ENCODE measurements around the gene CLEC17A. TPM values are rescaled to one million over a fixed set of nuclear protein-coding genes. Genes with fewer than 3 reads are reported as not detected.
"Not testable (repeated sequence)": the region's sequence is repeated elsewhere in the genome, so short reads cannot be mapped to it uniquely, and the experiment has no call there.

CLEC17A gene
- total RNA-seq, 1 donor from 2014 or later = not detected

DNA sequence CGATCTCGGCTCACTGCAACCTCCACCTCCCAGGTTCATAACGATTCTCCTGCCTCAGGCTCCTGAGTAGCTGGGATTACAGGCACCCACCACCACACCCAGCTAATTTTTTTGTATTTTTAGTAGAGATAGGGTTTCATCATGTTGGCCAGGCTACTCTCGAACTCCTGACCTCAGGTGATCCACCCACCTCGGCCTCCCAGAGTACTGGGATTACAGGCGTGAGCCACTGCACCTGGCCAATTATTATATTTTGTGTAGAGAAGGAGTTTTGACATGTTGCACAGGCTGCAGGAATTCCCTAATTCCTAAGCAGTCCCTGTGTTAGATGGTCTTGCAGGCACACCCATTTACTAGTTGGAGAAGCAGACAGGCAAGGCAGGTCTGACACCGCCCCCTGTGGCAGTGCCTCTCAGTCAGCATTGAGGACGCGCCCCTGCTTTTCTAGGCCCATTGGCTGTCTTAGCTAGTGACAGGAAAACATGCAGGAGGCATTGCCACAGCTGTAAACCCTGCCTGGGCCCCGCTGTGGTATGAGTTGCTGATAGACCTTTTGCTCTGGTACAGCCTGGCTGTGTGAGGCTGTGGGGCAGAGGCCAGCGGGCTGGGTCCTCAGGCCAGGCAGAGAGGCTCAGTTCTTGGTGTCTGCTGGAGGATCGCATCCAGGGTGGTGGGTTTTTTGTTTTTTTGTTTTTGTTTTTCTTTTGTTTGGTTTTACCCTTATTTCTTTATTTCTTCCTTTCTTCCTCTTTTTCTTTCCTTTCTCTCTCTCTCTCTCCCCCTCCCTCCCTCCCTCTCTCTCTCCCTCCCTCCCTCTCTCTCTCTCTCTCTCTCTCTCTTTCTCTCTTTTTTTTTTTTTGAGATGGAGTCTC lies 31.5 kb upstream of the CLEC17A start:
- H3K4me3 ChIP-seq; H3K27ac ChIP-seq; intact Hi-C loops (cut with DNase I); H3K27me3 ChIP-seq (ENCODE audit: low read depth); H3K9me3 ChIP-seq: not testable (repeated sequence)
- TF ChIP-seq, protein P1, sequence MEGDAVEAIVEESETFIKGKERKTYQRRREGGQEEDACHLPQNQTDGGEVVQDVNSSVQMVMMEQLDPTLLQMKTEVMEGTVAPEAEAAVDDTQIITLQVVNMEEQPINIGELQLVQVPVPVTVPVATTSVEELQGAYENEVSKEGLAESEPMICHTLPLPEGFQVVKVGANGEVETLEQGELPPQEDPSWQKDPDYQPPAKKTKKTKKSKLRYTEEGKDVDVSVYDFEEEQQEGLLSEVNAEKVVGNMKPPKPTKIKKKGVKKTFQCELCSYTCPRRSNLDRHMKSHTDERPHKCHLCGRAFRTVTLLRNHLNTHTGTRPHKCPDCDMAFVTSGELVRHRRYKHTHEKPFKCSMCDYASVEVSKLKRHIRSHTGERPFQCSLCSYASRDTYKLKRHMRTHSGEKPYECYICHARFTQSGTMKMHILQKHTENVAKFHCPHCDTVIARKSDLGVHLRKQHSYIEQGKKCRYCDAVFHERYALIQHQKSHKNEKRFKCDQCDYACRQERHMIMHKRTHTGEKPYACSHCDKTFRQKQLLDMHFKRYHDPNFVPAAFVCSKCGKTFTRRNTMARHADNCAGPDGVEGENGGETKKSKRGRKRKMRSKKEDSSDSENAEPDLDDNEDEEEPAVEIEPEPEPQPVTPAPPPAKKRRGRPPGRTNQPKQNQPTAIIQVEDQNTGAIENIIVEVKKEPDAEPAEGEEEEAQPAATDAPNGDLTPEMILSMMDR (IDR thresholded peaks at IDR 0.05) = peak; percentile 6
- H3K36me3 ChIP-seq = peaks cover 11% of the 10 kb centered on the region
- peak; percentile 43 to 54 for ATAC-seq
- peak; percentile 64 for DNase-seq
- peaks cover 14% of the 10 kb centered on the region for H3K4me1 ChIP-seq

DNA sequence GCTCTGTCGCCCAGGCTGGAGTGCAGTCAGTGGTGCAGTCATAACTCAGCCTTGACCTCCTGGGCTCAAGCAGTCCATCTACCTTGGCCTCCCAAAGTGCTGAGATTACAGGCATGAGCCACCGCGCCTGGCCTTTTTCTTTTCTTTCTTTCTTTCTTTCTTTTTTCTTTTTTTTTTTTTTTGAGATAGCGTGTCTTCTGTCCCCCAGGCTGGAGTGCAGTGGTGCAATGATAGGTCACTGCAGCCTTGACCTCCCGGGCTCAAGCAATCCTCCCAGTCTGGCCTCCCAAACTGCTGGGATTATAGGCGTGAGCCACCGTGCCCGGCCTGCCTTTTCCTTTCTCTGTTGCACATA lies 30.9 kb upstream of the CLEC17A start:
- H3K27ac ChIP-seq; H3K4me3 ChIP-seq; H3K9me3 ChIP-seq; DNase-seq; H3K27me3 ChIP-seq (ENCODE audit: low read depth); ATAC-seq; intact Hi-C loops (cut with DNase I): not testable (repeated sequence)
- H3K36me3 ChIP-seq = peaks cover 11% of the 10 kb centered on the region
- peaks cover 20% of the 10 kb centered on the region for H3K4me1 ChIP-seq

DNA sequence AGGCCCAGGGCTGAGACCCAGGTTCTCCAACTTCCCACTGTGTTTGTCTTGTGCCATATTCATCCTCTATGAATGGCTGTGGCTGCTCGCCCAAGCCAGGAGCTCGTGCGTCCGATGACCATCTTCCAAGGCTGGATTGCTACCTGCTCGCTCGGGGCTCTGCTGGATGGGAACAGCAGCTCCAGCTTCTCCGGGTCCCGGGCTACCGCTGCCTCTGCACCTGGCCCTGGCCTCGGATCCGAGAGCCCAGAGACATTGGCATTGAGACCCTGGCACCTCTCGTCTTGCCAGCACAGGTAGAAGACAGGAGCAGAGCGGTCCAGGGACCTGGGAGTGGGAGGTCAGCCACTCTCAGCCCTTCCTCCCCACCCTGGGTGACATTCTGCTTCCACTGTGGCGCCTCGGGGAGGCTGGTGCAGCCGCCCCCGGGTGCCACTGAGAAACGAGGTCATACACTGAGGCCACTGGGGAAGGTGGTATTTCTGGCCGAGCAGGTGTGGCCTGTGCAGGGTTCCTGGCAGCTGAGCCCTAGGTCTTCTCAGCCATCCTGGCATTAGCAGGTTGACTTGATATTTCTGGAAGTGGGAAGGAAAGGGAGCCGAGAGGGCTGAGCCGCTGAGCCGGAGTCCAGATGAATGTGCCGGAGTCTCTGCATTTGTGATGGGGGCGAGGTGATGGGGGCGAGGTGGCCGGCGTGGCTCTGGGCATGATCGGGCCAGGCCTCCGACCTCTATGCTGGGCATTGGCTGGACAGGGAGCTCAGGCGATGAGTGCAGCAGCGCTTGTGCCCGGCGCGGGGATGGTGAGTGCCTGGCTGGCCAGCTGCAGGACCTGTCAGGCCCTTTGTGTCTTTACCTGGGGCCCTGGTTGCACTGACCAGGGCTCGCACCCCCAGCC lies 29.6 kb upstream of the CLEC17A start:
- intact Hi-C loops (cut with DNase I) = no loop called here
- Histone ChIP-seq H3K27me3 (ENCODE audit: low read depth) (no peaks in the 10 kb centered on the region), H3K27ac (no peak overlapping the region), H3K36me3 (peaks cover 11% of the 10 kb centered on the region), H3K4me3 (no peak overlapping the region), H3K4me1 (peaks cover 22% of the 10 kb centered on the region), H3K9me3 (no peaks in the 10 kb centered on the region)
- ATAC-seq (no peak), DNase-seq (no peak)
- TF ChIP-seq, protein P1 (IDR thresholded peaks at IDR 0.05) = no peak

DNA sequence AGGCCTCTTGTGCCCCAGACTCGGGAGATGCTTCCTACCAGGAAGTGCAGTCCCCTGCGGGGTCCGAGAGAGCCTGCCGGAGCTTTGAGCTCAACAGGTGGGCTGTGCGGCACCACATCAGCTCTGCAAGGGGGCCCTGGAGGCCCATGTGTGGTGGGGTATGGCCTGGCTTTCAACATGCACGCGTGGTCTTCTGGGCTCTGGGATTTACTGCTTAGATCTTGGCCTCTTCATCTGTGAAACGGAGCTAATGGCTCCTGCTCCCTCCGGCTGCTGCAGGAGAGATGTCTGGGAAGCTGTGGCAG lies 29.0 kb upstream of the CLEC17A start:
- intact Hi-C loops (cut with DNase I) = no loop called here
- no peak for ATAC-seq

DNA sequence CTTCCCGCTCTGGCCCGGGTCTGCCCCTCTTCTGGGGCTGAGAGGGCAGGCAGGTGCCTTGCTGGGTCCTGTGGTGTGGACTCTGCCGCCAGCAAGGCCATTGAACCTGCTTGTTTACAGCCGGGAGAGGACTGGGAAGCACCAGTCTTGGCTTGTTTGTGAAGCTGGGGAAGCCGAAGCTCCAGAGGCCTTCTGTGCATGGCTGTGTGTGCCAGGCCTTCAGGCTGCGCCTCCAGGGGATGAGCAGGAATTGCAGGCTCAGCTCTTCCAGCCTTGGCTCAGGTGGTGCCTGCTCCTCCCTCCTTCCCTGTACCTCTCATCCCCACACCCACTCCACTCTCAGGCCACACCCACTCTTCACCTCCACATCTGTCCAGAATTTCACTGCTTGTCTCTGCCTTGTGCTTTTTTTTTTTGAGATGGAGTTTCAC lies 28.5 kb upstream of the CLEC17A start:
- Histone ChIP-seq H3K27ac (no peak overlapping the region), H3K4me1 (peaks cover 22% of the 10 kb centered on the region), H3K36me3 (no peaks in the 10 kb centered on the region), H3K4me3 (no peak overlapping the region), H3K27me3 (ENCODE audit: low read depth) (no peaks in the 10 kb centered on the region), H3K9me3 (no peaks in the 10 kb centered on the region)
- TF ChIP-seq, protein P1 (IDR thresholded peaks at IDR 0.05) = no peak
- intact Hi-C loops (cut with DNase I) = no loop called here
- DNase-seq (no peak), ATAC-seq (peak in 1 of 2 donors; percentile 16)

More for the DNA sequence above, 29.0 kb upstream of the CLEC17A start:
- Histone ChIP-seq H3K36me3 (peaks cover 5% of the 10 kb centered on the region), H3K9me3 (no peaks in the 10 kb centered on the region), H3K27ac (no peak overlapping the region), H3K4me3 (no peak overlapping the region), H3K4me1 (peaks cover 22% of the 10 kb centered on the region), H3K27me3 (ENCODE audit: low read depth) (no peaks in the 10 kb centered on the region)
- TF ChIP-seq, protein P1 (IDR thresholded peaks at IDR 0.05) = no peak
- DNase-seq = no peak

Measured in lower lobe of right lung (tissue), 2 donors.